ENCODE measurements around the gene MTMR11. TPM values are rescaled to one million over a fixed set of nuclear protein-coding genes. Genes with fewer than 3 reads are reported as not detected.
"Not testable (repeated sequence)": the region's sequence is repeated elsewhere in the genome, so short reads cannot be mapped to it uniquely, and the experiment has no call there.

The MTMR11 gene
- total RNA-seq, 1 donor from 2014 or later: 0.40 TPM

GRCh38 chr1:149899460-149900284 is 37.0 kb downstream of the MTMR11 start, which contains the start of gene BOLA1:
BOLA1 (plus strand) TSS chr1:149899568; CDS start chr1:149900060, 492 bp downstream.
- peak; percentile 91 to 95 for DNase-seq (ENCODE audit: low read depth in 2 of 2)

- DNase-seq (ENCODE audit: low read depth in 2 of 2): no peak
Observed at GRCh38 chr1:149896575-149896974, 40.1 kb downstream of the MTMR11 start.

- DNase-seq (ENCODE audit: low read depth in 2 of 2): peak in 1 of 2 donors; percentile 37
Observed at GRCh38 chr1:149888999-149889289, 47.7 kb downstream of the MTMR11 start.

GRCh38 chr1:149888247-149888998 is 48.3 kb downstream of the MTMR11 start:
- DNase-seq (ENCODE audit: low read depth in 2 of 2): peak; percentile 71 to 86

DNA sequence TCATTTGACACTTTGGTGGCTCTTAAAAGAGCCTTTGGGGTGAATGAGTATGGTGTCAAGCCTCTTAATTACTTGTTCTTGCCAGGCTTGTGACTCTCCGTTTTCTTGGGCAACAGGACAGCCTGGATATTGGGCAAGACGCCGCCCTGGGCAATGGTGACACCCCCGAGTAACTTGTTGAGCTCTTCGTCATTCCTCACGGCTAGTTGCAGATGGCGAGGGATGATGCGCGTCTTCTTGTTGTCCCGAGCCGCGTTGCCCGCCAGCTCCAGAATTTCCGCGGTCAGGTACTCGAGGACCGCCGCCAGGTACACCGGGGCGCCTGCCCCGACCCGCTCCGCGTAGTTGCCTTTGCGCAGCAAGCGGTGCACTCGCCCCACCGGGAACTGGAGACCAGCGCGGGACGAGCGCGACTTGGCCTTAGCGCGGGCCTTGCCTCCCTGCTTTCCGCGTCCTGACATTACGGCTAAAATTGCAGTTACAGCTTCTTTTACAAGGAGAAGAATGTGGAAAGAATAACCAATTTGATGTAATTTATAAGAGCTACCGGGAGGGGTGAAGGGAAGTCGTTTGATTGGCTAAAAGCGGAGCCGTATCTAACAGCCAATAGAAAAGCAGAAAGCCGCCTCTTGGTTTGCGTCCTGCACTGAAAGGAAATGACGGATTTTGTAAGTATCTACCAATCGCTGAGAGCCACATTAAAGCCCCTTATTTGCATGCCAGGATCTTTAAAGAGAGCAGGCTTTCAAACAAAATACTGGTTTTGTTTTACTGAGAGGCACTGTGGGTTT is 49.0 kb downstream of the MTMR11 start:
- DNase-seq (ENCODE audit: low read depth in 2 of 2): peak; percentile 98

- DNase-seq (ENCODE audit: low read depth in 2 of 2): peak in 1 of 2 donors; percentile 42
Observed at GRCh38 chr1:149887196-149887455, 49.6 kb downstream of the MTMR11 start.

DNA sequence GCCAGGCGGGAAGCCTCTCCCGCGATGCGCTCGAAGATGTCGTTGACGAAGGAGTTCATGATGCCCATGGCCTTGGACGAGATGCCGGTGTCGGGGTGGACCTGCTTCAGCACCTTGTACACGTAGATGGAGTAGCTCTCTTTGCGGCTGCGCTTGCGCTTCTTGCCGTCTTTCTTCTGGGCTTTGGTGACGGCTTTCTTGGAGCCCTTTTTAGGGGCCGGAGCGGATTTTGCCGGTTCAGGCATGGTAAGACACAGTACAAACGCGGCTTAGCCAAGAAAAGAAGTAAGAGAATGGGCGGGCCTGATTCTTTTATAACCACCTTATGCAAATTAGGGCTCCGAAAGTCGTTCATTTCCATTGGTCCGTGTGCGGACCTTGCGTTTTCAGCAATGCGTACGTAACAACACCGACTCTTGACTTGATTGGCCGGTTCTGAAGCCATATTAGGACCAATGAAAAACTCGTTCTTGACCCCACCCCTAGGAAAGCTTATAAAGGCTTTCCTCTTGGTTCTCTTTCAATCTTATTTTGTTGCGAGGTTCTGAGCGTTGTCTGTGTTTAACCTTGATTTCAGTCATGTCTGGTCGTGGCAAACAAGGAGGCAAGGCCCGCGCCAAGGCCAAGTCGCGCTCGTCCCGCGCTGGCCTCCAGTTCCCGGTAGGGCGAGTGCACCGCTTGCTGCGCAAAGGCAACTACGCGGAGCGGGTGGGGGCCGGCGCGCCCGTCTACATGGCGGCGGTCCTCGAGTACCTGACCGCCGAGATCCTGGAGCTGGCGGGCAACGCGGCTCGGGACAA is 50.1 kb downstream of the MTMR11 start:
- peak; percentile 99 for DNase-seq (ENCODE audit: low read depth in 2 of 2)

DNA sequence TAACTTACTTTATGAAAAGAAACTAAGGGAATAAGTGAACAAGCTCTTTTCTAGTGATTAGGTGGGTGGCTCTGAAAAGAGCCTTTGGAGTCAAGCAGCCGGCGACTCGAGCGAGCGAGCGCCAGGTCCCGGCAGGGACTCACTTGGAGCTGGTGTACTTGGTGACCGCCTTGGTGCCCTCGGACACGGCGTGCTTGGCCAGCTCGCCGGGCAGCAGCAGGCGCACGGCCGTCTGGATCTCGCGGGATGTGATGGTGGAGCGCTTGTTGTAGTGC is 50.6 kb downstream of the MTMR11 start:
- not testable (repeated sequence) for DNase-seq (ENCODE audit: low read depth in 2 of 2)

- DNase-seq (ENCODE audit: low read depth in 2 of 2): peak; percentile 84 to 98
Observed at GRCh38 chr1:149885339-149886120, 51.1 kb downstream of the MTMR11 start.

- peak in 1 of 2 donors; percentile 5 for DNase-seq (ENCODE audit: low read depth in 2 of 2)
Observed at GRCh38 chr1:149884433-149885338, 52.0 kb downstream of the MTMR11 start.

DNA sequence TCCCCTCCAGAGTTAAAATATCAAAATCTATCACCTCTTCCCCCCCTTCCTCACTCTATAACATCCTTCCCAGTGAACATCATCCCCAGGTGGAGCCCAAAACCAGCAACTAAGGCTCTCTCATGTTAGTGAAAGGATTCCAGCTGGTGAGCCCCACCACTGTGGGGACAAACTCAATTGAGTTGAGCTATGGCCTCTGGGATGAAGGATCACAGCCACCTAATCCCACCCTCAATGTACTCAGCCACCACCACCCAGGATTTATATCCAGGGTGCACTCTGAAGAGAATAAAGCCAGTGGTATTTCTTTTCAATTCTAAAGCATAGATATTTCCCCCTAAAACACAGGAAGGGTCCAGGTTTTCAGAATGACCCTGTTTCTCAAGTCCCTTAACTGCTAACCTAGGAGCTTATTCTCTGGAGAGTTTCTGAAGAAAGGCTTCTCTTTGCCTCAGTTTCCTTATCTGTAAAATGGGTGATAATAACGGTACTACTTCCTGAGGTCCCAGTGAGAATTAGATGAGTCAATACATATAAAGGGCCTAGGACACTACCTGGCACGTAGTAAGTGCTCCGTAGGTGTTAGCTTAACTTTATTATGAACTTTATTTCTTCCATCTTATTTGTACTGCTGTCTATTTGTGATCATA is 53.0 kb downstream of the MTMR11 start:
- DNase-seq (ENCODE audit: low read depth in 2 of 2): no peak

DNA sequence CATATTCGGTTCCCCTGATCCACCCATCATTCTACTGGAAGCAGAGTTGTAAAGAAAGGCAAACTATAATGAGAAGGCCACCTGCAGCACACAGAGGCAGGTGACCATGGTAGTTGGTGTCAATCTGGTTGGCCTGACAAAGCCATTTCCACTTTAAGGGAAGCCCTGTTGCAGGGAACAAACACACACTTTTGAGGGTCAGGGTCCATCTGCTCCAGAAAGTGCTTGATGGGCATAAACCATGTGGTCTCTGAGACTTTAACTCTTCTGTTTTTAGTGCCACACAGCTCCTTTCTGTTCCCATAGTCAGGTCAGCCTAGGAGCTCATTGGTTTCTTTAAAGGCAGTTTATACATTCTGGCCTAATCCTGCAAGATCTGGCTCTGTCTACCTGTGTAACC is 54.8 kb downstream of the MTMR11 start:
- DNase-seq (ENCODE audit: low read depth in 2 of 2): no peak

- DNase-seq (ENCODE audit: low read depth in 2 of 2): no peak
Observed at GRCh38 chr1:149879556-149879955, 57.1 kb downstream of the MTMR11 start.

Other genes with a start within 250 kb of the MTMR11 start
- not detected in 2 replicates for gene FCGR1A, start 154.2 kb downstream of the MTMR11 start, total RNA-seq
- gene BOLA1, start 37.3 kb downstream of the MTMR11 start, total RNA-seq: 5.4 and 7.5 TPM in 2 replicates
- gene SV2A, start 19.0 kb downstream of the MTMR11 start, total RNA-seq: 1.5 and 2.8 TPM in 2 replicates
- 7.5 and 8.3 TPM in 2 replicates for gene SF3B4, start 9.1 kb downstream of the MTMR11 start, total RNA-seq
- 8.5 and 11.3 TPM in 2 replicates for gene OTUD7B, start 73.8 kb upstream of the MTMR11 start, total RNA-seq
- 14.8 and 21.0 TPM in 2 replicates for gene VPS45, start 130.9 kb upstream of the MTMR11 start, total RNA-seq
- gene PLEKHO1, start 213.0 kb upstream of the MTMR11 start, total RNA-seq: 39.0 and 57.5 TPM in 2 replicates

Data from lung microvascular endothelial cell (primary cell).